AG09319 (cell line): ENCODE results near the gene USP19.

Experiments
- DNase-seq: peaks from one replicate; pipeline ENCODE4 v3.0.0-alpha.2; 2010; ENCODE audit warnings: low read depth; ENCODE audit errors: extremely low read depth
- TF ChIP-seq, protein P1 (sequence below): IDR thresholded peaks from 2 replicates; pipeline ENCODE4 v1.5.1; 2011; ENCODE audit warnings: low read depth, mild to moderate bottlenecking, inconsistent platforms, low read length, moderate library complexity

USP19 gene

DNA sequence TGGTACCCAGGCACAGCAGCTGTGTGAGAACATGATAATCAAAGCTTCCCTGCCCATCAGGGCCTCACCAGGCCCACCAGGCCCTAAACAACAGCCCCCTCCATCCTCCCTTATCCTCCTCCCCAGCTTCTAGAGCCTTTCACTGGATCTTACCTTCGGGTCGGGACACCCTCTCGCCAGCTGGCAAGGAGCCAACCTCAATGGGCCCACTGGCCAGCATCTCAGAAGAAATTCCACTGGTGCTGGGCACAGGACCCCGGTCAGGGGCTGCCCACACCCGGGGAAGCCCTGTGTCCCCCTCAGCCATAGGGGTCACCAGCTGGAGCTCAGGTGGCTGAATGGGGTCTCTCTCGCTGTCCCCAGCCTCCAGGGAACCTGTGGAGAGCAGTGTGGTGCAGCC, 9.3 kb downstream of the USP19 start:
- DNase-seq, result no peak
- TF ChIP-seq, protein P1, sequence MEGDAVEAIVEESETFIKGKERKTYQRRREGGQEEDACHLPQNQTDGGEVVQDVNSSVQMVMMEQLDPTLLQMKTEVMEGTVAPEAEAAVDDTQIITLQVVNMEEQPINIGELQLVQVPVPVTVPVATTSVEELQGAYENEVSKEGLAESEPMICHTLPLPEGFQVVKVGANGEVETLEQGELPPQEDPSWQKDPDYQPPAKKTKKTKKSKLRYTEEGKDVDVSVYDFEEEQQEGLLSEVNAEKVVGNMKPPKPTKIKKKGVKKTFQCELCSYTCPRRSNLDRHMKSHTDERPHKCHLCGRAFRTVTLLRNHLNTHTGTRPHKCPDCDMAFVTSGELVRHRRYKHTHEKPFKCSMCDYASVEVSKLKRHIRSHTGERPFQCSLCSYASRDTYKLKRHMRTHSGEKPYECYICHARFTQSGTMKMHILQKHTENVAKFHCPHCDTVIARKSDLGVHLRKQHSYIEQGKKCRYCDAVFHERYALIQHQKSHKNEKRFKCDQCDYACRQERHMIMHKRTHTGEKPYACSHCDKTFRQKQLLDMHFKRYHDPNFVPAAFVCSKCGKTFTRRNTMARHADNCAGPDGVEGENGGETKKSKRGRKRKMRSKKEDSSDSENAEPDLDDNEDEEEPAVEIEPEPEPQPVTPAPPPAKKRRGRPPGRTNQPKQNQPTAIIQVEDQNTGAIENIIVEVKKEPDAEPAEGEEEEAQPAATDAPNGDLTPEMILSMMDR, result no peak

- DNase-seq, result no peak
- TF ChIP-seq, protein P1, result no peak
Measured at GRCh38 chr3:49110780-49111179, 9.8 kb downstream of the USP19 start.

GRCh38 chr3:49108346-49108745, 12.3 kb downstream of the USP19 start:
- TF ChIP-seq, protein P1, result no peak
- DNase-seq, result no peak

- TF ChIP-seq, protein P1, result no peak
- peak; percentile 77 for DNase-seq
Measured at GRCh38 chr3:49104427-49105291, 16.0 kb downstream of the USP19 start, which contains the start of gene QARS1. Gene QARS1 (minus strand): TSS chr3:49104757. CDS start chr3:49104733, 24 bp downstream.

DNA sequence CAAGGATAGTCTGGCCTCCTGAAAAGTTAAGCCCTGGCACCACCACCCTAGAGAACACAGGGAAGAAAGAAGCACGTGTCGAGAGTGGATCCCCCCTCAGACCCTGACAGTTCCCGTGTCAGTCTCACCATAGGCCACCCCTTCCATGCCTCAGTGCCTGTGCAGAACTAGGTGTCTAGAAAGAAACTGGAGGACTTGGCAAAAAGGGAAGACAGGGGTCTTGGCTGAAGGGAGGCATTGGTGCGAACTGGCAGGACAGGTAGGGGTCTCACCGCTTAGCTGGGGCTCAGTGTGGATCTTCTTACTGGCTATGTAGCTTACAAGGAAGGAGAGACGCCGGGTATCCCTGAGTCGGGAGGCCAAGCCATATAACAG, 16.6 kb downstream of the USP19 start:
- TF ChIP-seq, protein P1, result no peak

GRCh38 chr3:49100046-49100615, 20.5 kb downstream of the USP19 start:
- DNase-seq, result no peak
- TF ChIP-seq, protein P1, result no peak

More for the DNA sequence above, 16.6 kb downstream of the USP19 start:
- DNase-seq, result no peak
